ENCODE data around the gene SOD2. TPM values are rescaled to one million over a fixed set of nuclear protein-coding genes. Genes with fewer than 3 reads are reported as not detected.

SOD2 gene
- total and polyA plus RNA-seq, 2 of the 13 experiments (the other 11 are each of a cell fraction or from before 2014, with no cell fraction given): 304 to 309 TPM

GRCh38 chr6:159691133-159691962 lies 1.7 kb downstream of the SOD2 start (continued):
- TF ChIP-seq E2F1 (CRISPR knock-in tag; IDR thresholded peaks at IDR 0.05) (no peak), ARNT (IDR thresholded peaks at IDR 0.05) (no peak), IRF2 (CRISPR knock-in tag; IDR thresholded peaks at IDR 0.05) (peak; percentile 63; the same call in 1 of the 2 replicates), PAWR (CRISPR knock-in tag; IDR thresholded peaks at IDR 0.05; ENCODE audit: borderline replicate concordance) (no peak), CCDC6 (CRISPR knock-in tag; IDR thresholded peaks at IDR 0.05) (0 out of 2 replicates have a peak, but pooled peaks have one; percentile 29), ZSCAN29 (CRISPR knock-in tag; conservative IDR thresholded peaks at IDR 0.05) (0 out of 2 replicates have a peak, but pooled peaks have one; percentile 45), NCOA2 (CRISPR knock-in tag; IDR thresholded peaks at IDR 0.05) (peak; percentile 95), CREM (IDR thresholded peaks at IDR 0.05) (peak; percentile 70), CREM (CRISPR knock-in tag; IDR thresholded peaks at IDR 0.05) (no peak), ZNF7 (CRISPR knock-in tag; IDR thresholded peaks at IDR 0.05) (no peak), FOXP1 (IDR thresholded peaks at IDR 0.05) (peak; percentile 69), FOXP1 (CRISPR knock-in tag; IDR thresholded peaks at IDR 0.05) (peak; percentile 71), ZNF776 (CRISPR knock-in tag; IDR thresholded peaks at IDR 0.05) (no peak), MIER2 (CRISPR knock-in tag; IDR thresholded peaks at IDR 0.05) (peak; percentile 62; the same call in 1 of the 2 replicates), SOX13 (IDR thresholded peaks at IDR 0.05) (no peak), SOX13 (CRISPR knock-in tag; conservative IDR thresholded peaks at IDR 0.05 in 1 of 2, IDR thresholded peaks at IDR 0.05 in 1 of 2) (peak; percentile 37 to 78; a peak in 2 of 4 replicates), ZNF770 (CRISPR knock-in tag; IDR thresholded peaks at IDR 0.05) (no peak), CEBPG (CRISPR knock-in tag; IDR thresholded peaks at IDR 0.05) (peak; percentile 93), POLR2AphosphoS5 (IDR thresholded peaks at IDR 0.05; ENCODE audit: low read depth, low read length) (peak; percentile 44; the same call in 1 of the 2 replicates), KAT8 (CRISPR knock-in tag; IDR thresholded peaks at IDR 0.05) (peak; percentile 75), ZGPAT (CRISPR knock-in tag; IDR thresholded peaks at IDR 0.05) (peak; percentile 86), GATAD2A (CRISPR knock-in tag; IDR thresholded peaks at IDR 0.05) (peak; percentile 88), HDAC1 (CRISPR knock-in tag; IDR thresholded peaks at IDR 0.05) (peak; percentile 54), ZFP62 (CRISPR knock-in tag; IDR thresholded peaks at IDR 0.05) (no peak), NRL (CRISPR knock-in tag; IDR thresholded peaks at IDR 0.05; ENCODE audit: borderline replicate concordance) (no peak), E2F2 (CRISPR knock-in tag; IDR thresholded peaks at IDR 0.05; ENCODE audit: borderline replicate concordance) (no peak), CAMTA2 (CRISPR knock-in tag; IDR thresholded peaks at IDR 0.05; ENCODE audit: borderline replicate concordance) (no peak), SOX6 (IDR thresholded peaks at IDR 0.05) (no peak), SOX6 (CRISPR knock-in tag; IDR thresholded peaks at IDR 0.05) (peak; percentile 80; the same call in 1 of the 2 replicates)
